KBM-7 (cell line): ENCODE data around the gene NPIPB9.
"Not testable (repeated sequence)": the region's sequence is repeated elsewhere in the genome, so short reads cannot be mapped to it uniquely, and the experiment has no call there.

Experiments used
- DNase-seq: peaks from one replicate; pipeline ENCODE4 v3.0.0-alpha.2; 2015
- in situ Hi-C: fragments of 300-500 bp; cut with MboI; formaldehyde crosslinking; loops from 2 replicates; pipeline ENCODE4 v1.14.3; 2020; ENCODE audit warnings: low sequenced_read_pairs, low pct_unique_long_range_greater_than_20kb, mixed read lengths

Gene NPIPB9

DNA sequence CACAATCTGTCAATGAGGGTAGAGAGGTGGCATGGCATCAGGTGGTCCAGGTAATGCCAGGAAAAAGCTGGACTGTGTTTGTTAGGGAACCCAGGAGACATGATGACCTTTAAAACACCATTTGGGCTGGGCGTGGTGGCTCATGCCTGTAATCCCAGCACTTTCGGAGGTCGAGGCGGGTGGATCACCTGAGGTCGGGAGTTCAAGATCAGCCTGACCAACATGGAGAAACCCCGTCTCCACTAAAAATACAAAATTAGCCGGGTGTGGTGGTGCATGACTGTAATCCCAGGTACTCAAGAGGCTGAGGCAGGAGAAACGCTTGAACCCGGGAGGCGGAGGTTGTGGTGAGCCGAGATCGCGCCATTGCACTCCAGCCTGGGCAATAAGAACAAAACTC is 69.0 kb downstream of the NPIPB9 start:
- in situ Hi-C loops, result not testable (repeated sequence)

DNA sequence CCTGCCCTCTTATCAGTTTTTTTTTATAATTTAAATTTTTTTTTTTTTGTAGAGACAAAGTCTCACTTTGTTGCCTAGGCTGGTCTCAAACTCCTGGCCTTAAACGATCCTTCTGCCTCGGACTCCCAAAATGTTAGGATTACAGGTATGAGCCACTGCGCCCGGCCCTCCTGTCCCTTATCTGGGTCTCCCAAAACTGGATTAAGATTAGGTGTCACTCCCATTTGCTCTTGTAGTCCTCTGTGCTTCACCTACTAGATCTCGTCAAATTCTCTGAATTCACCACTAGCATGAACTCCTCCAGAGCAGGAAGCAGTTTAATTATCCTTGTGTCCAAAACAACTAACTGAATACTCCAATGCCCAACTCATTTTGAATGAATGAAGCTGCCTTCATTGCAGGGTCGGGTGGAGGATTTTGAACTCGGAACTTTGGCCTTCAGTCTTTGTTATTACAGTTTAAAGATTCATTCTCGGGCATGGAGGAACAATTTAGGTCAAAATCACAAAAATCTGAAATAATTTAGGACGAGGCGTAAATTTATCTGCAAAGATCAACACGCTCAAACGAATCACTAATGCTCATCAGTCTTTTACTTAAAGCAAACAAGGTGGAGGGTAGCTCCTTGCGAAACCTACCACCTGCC is 70.4 kb downstream of the NPIPB9 start:
- peak; percentile 32 for DNase-seq
- in situ Hi-C loops, result no loop called here

More for the DNA sequence above, 69.0 kb downstream of the NPIPB9 start:
- DNase-seq, result not testable (repeated sequence)
